Thoracic aorta (tissue), 2 donors: ENCODE data around the gene C15orf39. TPM values are rescaled to one million over a fixed set of nuclear protein-coding genes. Genes with fewer than 3 reads are reported as not detected.

Experiments used
- ATAC-seq: fragments of 150-250 bp; one replicate; pipeline ENCODE4 v1.8.0; 2017; ENCODE audit warnings: low read depth; ENCODE audit not compliant: insufficient number of reproducible peaks, low FRiP score
- DNase-seq: peaks from one replicate; pipeline ENCODE4 v3.0.0-alpha.2; 2020; ENCODE audit warnings: low spot score
- H3K27ac ChIP-seq, 2 donors: fragments of 200-600 bp; sonication (generic); 1 replicate in 1 of 2; 2 replicates in 1 of 2; pipeline ENCODE4 v1.5.1; 2016; ENCODE audit warnings: mild to moderate bottlenecking in 2 of 2, moderate library complexity in 2 of 2
- H3K27me3 ChIP-seq: fragments of 200-600 bp; sonication (generic); replicated peaks from 2 replicates; pipeline ENCODE4 v1.6.0; 2016; ENCODE audit warnings: mild to moderate bottlenecking; ENCODE audit not compliant: insufficient read depth
- H3K36me3 ChIP-seq: fragments of 200-600 bp; sonication (generic); one replicate; pipeline ENCODE4 v1.5.1; 2016
- H3K4me1 ChIP-seq, 2 donors: fragments of 200-600 bp; sonication (generic); 1 replicate in 1 of 2; 2 replicates in 1 of 2; pipeline versions ENCODE4 v1.5.1 to v1.6.0; 2016; ENCODE audit warnings: low read depth in 2 of 2, mild to moderate bottlenecking in 1 of 2; ENCODE audit not compliant: control insufficient read depth in 1 of 2
- H3K4me3 ChIP-seq: fragments of 200-600 bp; sonication (generic); 2 replicates; pipeline ENCODE4 v1.5.1; 2016; ENCODE audit warnings: mild to moderate bottlenecking
- H3K9me3 ChIP-seq: fragments of 200-600 bp; sonication (generic); 2 replicates; pipeline ENCODE4 v1.5.1; 2016
- total RNA-seq, 2 donors: library from RNA; depleted of rRNA; stranded (reverse); fragments of >200 nt; gene quantifications; one replicate each; pipeline versions ENCODE4 v1.1.0 to v1.2.3, GENCODE V29; 2016
- TF ChIP-seq, protein P1 (sequence below): fragments of 200-600 bp; sonication (generic); IDR thresholded peaks from one replicate; pipeline ENCODE4 v1.5.1; 2019; ENCODE audit warnings: antibody characterized with exemption

Gene C15orf39
- total RNA-seq, 2 donors from 2014 or later = 22.7 to 45.2 TPM

DNA sequence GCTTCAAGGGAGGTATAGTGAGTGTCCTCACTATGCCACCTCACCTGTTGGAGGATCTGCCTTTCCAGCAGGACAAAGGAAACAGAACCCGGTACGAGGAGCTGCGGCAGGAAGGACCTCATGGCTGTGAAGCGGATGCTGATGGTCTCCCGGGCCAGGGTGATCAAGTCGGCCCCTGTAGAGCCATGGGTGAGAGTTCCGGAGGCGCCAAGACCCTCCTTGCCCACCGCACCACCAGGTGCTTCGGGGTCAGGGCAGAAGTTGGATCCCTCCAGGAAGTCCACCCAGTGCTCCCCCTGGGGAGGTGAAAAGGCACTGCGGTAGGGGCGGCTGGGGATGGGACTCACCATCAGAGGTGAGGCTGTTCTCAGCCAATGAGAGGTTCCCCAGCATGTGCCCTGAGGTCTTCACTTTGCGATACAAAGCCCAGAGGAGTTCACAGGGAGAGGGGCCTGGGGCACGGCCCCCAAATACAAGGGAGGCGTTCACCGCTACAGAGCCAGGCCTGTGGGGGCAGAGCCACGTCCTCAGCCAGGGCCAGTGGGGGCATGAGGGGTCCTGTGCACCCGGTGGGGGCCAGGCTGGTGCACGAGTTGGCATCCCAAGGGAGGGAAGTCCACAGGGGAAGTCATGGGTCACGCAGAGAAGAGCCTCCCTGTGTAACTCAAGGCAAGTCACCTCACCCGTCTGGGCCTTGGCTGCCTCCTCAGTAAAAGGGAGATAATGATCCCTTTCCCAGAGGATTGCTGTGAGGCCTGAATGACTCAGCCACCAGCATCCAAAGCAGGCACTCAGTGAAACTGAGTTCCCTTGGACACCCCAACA lies 27.7 kb downstream of the C15orf39 start:
- no peak for DNase-seq
- no peak for ATAC-seq
- H3K27ac ChIP-seq = no peak overlapping the region

DNA sequence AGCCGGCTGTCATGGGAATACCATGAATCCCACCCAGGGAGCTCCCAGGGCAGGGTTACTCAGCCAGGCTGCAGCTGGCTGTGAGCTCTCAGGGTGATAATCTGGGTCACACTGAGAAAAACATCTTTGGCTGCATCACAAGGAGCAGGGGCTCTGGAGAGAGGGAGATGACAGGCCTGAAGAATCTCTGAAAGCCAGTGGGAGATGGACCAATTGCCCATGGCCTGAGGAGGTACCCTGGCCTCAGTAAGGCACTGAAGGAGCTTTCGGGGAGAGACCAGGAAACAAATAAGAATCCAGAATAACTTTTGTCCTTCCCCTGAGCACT lies 28.3 kb downstream of the C15orf39 start:
- ATAC-seq (no peak), DNase-seq (no peak)
- no peaks in the 10 kb centered on the region for H3K36me3 ChIP-seq
- H3K9me3 ChIP-seq = no peaks in the 10 kb centered on the region
- no peak overlapping the region for H3K4me3 ChIP-seq
- TF ChIP-seq, protein P1, sequence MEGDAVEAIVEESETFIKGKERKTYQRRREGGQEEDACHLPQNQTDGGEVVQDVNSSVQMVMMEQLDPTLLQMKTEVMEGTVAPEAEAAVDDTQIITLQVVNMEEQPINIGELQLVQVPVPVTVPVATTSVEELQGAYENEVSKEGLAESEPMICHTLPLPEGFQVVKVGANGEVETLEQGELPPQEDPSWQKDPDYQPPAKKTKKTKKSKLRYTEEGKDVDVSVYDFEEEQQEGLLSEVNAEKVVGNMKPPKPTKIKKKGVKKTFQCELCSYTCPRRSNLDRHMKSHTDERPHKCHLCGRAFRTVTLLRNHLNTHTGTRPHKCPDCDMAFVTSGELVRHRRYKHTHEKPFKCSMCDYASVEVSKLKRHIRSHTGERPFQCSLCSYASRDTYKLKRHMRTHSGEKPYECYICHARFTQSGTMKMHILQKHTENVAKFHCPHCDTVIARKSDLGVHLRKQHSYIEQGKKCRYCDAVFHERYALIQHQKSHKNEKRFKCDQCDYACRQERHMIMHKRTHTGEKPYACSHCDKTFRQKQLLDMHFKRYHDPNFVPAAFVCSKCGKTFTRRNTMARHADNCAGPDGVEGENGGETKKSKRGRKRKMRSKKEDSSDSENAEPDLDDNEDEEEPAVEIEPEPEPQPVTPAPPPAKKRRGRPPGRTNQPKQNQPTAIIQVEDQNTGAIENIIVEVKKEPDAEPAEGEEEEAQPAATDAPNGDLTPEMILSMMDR = no peak
- no peak overlapping the region for H3K27ac ChIP-seq
- no peaks in the 10 kb centered on the region for H3K27me3 ChIP-seq
- no peaks in the 10 kb centered on the region for H3K4me1 ChIP-seq

More for the DNA sequence above, 27.7 kb downstream of the C15orf39 start:
- no peaks in the 10 kb centered on the region for H3K27me3 ChIP-seq
- no peaks in the 10 kb centered on the region for H3K9me3 ChIP-seq
- H3K4me3 ChIP-seq = no peak overlapping the region
- H3K4me1 ChIP-seq = no peaks in the 10 kb centered on the region
- TF ChIP-seq, protein P1 = no peak
- H3K36me3 ChIP-seq = no peaks in the 10 kb centered on the region

DNA sequence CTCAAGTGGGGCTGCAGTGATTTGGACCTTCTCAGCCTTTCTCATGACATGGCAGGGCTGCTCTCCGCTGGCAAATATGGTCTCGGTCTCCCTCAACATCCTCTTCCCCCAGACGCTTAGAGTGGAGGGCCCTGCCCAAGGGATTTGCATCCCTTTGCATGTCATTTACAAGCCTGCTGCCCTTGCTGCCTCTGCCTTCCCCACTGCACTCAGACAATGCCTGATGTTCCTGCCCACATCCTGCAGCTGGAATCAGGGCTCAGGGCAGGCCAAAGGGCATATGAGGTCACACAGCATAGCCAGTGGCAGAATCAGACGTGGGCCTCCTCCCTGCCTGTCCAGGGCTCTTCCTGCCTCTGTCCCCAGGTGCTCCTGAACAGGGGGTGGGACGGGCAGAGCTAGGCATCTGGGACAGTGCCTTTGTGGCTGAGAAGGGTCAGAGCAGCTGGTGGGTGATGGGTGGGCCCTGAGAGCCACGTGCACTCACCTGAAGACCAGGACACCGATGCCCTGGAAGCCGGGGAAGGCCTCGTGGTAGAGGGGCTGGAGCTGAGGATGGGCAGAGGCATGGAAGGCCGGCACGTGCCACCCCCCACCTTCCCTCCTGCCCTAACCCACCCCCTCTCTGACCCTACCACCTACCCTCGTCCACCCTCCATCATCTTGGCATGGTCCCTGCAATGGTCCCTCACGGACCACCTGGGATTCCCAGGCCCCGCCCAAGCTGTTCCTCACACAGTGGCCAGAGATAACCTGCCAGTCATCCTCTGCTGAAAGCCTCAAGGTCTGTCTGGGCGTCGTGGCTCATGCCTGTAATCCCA lies 29.1 kb downstream of the C15orf39 start:
- TF ChIP-seq, protein P1 = no peak
- no peaks in the 10 kb centered on the region for H3K9me3 ChIP-seq
- H3K4me3 ChIP-seq = no peak overlapping the region
- no peak for ATAC-seq
- H3K27ac ChIP-seq = no peak overlapping the region
- no peaks in the 10 kb centered on the region for H3K36me3 ChIP-seq
- DNase-seq = no peak
- no peaks in the 10 kb centered on the region for H3K4me1 ChIP-seq
- H3K27me3 ChIP-seq = no peaks in the 10 kb centered on the region

DNA sequence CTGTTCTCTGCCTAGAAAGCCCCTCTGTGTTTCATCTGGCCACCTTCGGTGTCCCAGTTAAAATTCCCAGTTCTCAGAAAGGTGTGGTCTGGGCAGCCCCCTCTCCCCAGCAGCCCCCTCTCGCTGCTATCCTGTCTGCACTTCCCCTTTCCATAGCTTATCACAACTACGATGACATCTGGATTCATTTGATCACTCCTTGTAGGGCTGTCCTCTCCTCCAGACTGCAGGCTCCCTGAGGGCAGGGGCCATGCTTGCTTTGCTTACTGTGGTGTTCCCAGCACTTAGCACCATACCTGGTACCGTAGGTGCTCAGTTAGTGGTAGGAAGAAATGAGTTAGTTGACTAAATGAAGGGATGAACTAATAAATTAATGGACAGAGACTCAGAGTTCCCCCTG lies 30.2 kb downstream of the C15orf39 start:
- ATAC-seq (no peak), DNase-seq (no peak)
- Histone ChIP-seq H3K27me3 (no peaks in the 10 kb centered on the region), H3K9me3 (no peaks in the 10 kb centered on the region), H3K36me3 (no peaks in the 10 kb centered on the region), H3K4me3 (no peak overlapping the region), H3K4me1 (no peaks in the 10 kb centered on the region), H3K27ac (no peak overlapping the region)
- TF ChIP-seq, protein P1 = no peak

DNA sequence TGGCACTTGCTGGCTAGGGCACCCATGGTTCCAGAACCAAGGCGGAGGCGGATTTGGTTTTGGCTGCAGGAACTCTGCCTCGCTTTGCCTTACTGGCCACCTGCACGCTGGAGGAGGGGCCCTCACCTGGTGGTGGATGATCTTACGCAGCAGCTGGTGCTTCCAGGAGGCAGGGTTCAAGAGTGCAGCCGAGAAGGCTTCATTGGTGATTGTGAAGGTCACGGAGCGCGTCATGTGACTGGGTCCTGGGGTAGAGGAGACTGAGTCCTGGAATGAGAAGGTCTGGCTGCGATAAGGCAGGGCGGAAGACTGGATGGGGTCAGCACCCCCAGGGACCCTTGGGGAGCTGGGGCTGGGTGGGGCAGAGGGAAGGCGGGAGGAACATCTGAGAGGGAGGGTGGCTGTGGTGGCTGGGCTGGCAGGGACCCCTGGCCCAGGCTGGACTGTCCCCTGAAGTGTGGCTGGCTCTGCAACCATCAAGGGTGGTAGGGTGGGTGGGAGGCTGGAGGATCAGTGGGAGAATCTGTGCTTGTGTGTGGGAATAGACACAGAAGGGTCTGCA lies 30.7 kb downstream of the C15orf39 start:
- no peak overlapping the region for H3K4me3 ChIP-seq
- DNase-seq (no peak), ATAC-seq (no peak)
- no peaks in the 10 kb centered on the region for H3K4me1 ChIP-seq
- TF ChIP-seq, protein P1 = no peak
- H3K27ac ChIP-seq = no peak overlapping the region
- H3K27me3 ChIP-seq = no peaks in the 10 kb centered on the region
- H3K9me3 ChIP-seq = no peaks in the 10 kb centered on the region
- no peaks in the 10 kb centered on the region for H3K36me3 ChIP-seq
